ENCODE measurements around the gene ALPI. TPM values are rescaled to one million over a fixed set of nuclear protein-coding genes. Genes with fewer than 3 reads are reported as not detected.

Gene ALPI
- total RNA-seq, 1 experiment from 2014 or later: not detected

- no TSS peak for BruUV-seq (replicated peaks)
- no peaks in the 10 kb centered on the region for H3F3A ChIP-seq (ENCODE audit: insufficient read depth, low read depth)
- no peaks in the 10 kb centered on the region for H3K4me1 ChIP-seq (replicated peaks; ENCODE audit: insufficient read depth)
- H3K27me3 ChIP-seq (ENCODE audit: insufficient read depth, low read depth): no peaks in the 10 kb centered on the region
- TF ChIP-seq EZH2 (IDR thresholded peaks at IDR 0.05; ENCODE audit: low read depth): no peak
- no peak for TF ChIP-seq CTCF (conservative IDR thresholded peaks at IDR 0.05)
- DNase-seq: no peak
- H3K9me3 ChIP-seq (ENCODE audit: insufficient read depth, low read depth): no peaks in the 10 kb centered on the region
- no peak overlapping the region for H3K4me3 ChIP-seq
- H3K79me2 ChIP-seq (ENCODE audit: low read depth): no peaks in the 10 kb centered on the region
- H3K9me2 ChIP-seq (ENCODE audit: insufficient read depth): no peaks in the 10 kb centered on the region
- H2AFZ ChIP-seq: no peak overlapping the region
- CTCF ChIA-PET: no interaction called here
- intact Hi-C loops (cut with micrococcal nuclease; ENCODE audit: unreplicated experiment): no loop called here
- H3K4me2 ChIP-seq: no peak overlapping the region
- H4K20me1 ChIP-seq (ENCODE audit: insufficient read depth): no peaks in the 10 kb centered on the region
- POLR2A ChIA-PET (ENCODE audit: unreplicated experiment): no interaction called here
- no peak overlapping the region for H3K27ac ChIP-seq
- no peaks in the 10 kb centered on the region for H3K36me3 ChIP-seq (ENCODE audit: low read depth)
Measured at GRCh38 chr2:232488721-232489300, 32.9 kb downstream of the ALPI start.

GRCh38 chr2:232489516-232490220 is 33.7 kb downstream of the ALPI start:
- Histone ChIP-seq H2AFZ (no peak overlapping the region), H4K20me1 (ENCODE audit: insufficient read depth) (no peaks in the 10 kb centered on the region), H3K4me1 (replicated peaks; ENCODE audit: insufficient read depth) (no peaks in the 10 kb centered on the region), H3K79me2 (ENCODE audit: low read depth) (no peaks in the 10 kb centered on the region), H3K36me3 (ENCODE audit: low read depth) (no peaks in the 10 kb centered on the region), H3K4me2 (no peak overlapping the region), H3K27ac (no peak overlapping the region), H3K27me3 (ENCODE audit: insufficient read depth, low read depth) (0 out of 2 replicates have a peak, but pooled peaks cover 3% of the 10 kb centered on the region), H3K9me3 (ENCODE audit: insufficient read depth, low read depth) (no peaks in the 10 kb centered on the region), H3K4me3 (no peak overlapping the region), H3F3A (ENCODE audit: insufficient read depth, low read depth) (no peaks in the 10 kb centered on the region), H3K9me2 (ENCODE audit: insufficient read depth) (no peaks in the 10 kb centered on the region)
- CTCF ChIA-PET: no interaction called here
- POLR2A ChIA-PET (ENCODE audit: unreplicated experiment): no interaction called here
- no peak for DNase-seq
- intact Hi-C loops (cut with micrococcal nuclease; ENCODE audit: unreplicated experiment): no loop called here
- no TSS peak for BruUV-seq (replicated peaks)
- TF ChIP-seq CTCF (conservative IDR thresholded peaks at IDR 0.05) (no peak), EZH2 (IDR thresholded peaks at IDR 0.05; ENCODE audit: low read depth) (no peak)

- Histone ChIP-seq H3K4me3 (no peak overlapping the region), H2AFZ (no peak overlapping the region), H3K79me2 (ENCODE audit: low read depth) (no peaks in the 10 kb centered on the region), H3K36me3 (ENCODE audit: low read depth) (no peaks in the 10 kb centered on the region), H3K9me3 (ENCODE audit: insufficient read depth, low read depth) (no peaks in the 10 kb centered on the region), H3K9me2 (ENCODE audit: insufficient read depth) (no peaks in the 10 kb centered on the region), H3K4me1 (replicated peaks; ENCODE audit: insufficient read depth) (no peaks in the 10 kb centered on the region), H3K27ac (no peak overlapping the region), H3K27me3 (ENCODE audit: insufficient read depth, low read depth) (0 out of 2 replicates have a peak, but pooled peaks cover 10% of the 10 kb centered on the region), H3F3A (ENCODE audit: insufficient read depth, low read depth) (no peaks in the 10 kb centered on the region), H4K20me1 (ENCODE audit: insufficient read depth) (no peaks in the 10 kb centered on the region), H3K4me2 (no peak overlapping the region)
- ChIA-PET CTCF (no interaction called here), POLR2A (ENCODE audit: unreplicated experiment) (no interaction called here)
- DNase-seq: no peak
- no TSS peak for BruUV-seq (replicated peaks)
- TF ChIP-seq EZH2 (IDR thresholded peaks at IDR 0.05; ENCODE audit: low read depth) (no peak), CTCF (conservative IDR thresholded peaks at IDR 0.05) (no peak)
- intact Hi-C loops (cut with micrococcal nuclease; ENCODE audit: unreplicated experiment): no loop called here
Measured at GRCh38 chr2:232490221-232491138, 34.5 kb downstream of the ALPI start.

All from PC-9 (cell line).